Adrenal gland (tissue), 12 donors: ENCODE results near the gene NT5DC3. TPM values are rescaled to one million over a fixed set of nuclear protein-coding genes. Genes with fewer than 3 reads are reported as not detected.

Experiments used
- DNase-seq, 7 donors: peaks; one replicate each; pipeline ENCODE4 v3.0.0-alpha.2; 2019 to 2020
- H3K27ac ChIP-seq, 5 donors: fragments of 200-600 bp; sonication (generic) in 4 of 5; 1 replicate in 3 of 5; 2 replicates in 2 of 5; pipeline versions ENCODE4 v1.5.1 to v1.8.0; 2016 to 2020; ENCODE audit warnings: mild to moderate bottlenecking in 1 of 5
- H3K27me3 ChIP-seq: fragments of 200-600 bp; 2 replicates; pipeline ENCODE4 v1.8.0; 2021
- H3K36me3 ChIP-seq, 2 donors: fragments of 200-600 bp; replicated peaks in 1 of 2; 1 replicate in 1 of 2; 2 replicates in 1 of 2; pipeline versions ENCODE4 v1.5.1 to v1.8.0; 2018 to 2022
- H3K4me1 ChIP-seq, 2 donors: fragments of 200-600 bp; replicated peaks in 1 of 2; 1 replicate in 1 of 2; 2 replicates in 1 of 2; pipeline versions ENCODE4 v1.5.1 to v1.8.0; 2018 to 2021
- H3K4me3 ChIP-seq, 4 donors: fragments of 200-600 bp; sonication (generic) in 3 of 4; one replicate each; pipeline ENCODE4 v1.5.1; 2016 to 2018
- H3K9me3 ChIP-seq, 3 donors: fragments of 200-600 bp; sonication (generic) in 1 of 3; replicated peaks in 1 of 3; 1 replicate in 2 of 3; 2 replicates in 1 of 3; pipeline versions ENCODE4 v1.5.1 to v1.8.0; 2016 to 2021
- CTCF ChIP-seq, 6 experiments: fragments of 450-650 bp in 4 of 6; fragments of 200-600 bp in 2 of 6; sonication (generic) in 1 of 6; IDR thresholded peaks; 1 replicate in 5 of 6; 2 replicates in 1 of 6; pipeline versions ENCODE4 v1.5.1 to v1.8.0; 2016 to 2021; ENCODE audit warnings: antibody characterized with exemption in 6 of 6, mild to moderate bottlenecking in 2 of 6, moderate library complexity in 1 of 6
- POLR2A ChIP-seq, 2 donors: fragments of 450-650 bp; IDR thresholded peaks; one replicate each; pipeline ENCODE4 v1.6.1; 2017; ENCODE audit warnings: antibody characterized with exemption in 2 of 2, mild to moderate bottlenecking in 2 of 2, moderate library complexity in 1 of 2
- WGBS, 4 donors: extraction: QIAGEN DNeasy Blood & Tissue Kit in 2 of 4; methylation state at CpG; one replicate each; pipeline versions ENCODE4 v1.1.5 to v1.1.7; 2013 to 2017; 5-methylcytosine and 5-hydroxymethylcytosine counted together
- intact Hi-C, 2 donors: fragments of 100-400 bp; cut with DNase I; formaldehyde crosslinking; loops; one replicate each; pipeline versions ENCODE4 v1.14.1 to v1.15.0; 2022 to 2023
- polyA plus RNA-seq, 3 donors: library from polyadenylated mRNA; stranded (reverse); fragments of 200-250 nt in 2 of 3; fragments of 350-450 nt in 1 of 3; fragmentation: Illumina TruSeq in 1 of 3; extraction: RNeasy Lipid Tissue Mini Kit (QIAGEN cat#74804) in 1 of 3; gene quantifications; one replicate each; pipeline ENCODE4 v1.2.3, GENCODE V29; 2013 to 2014
- total RNA-seq, 9 donors: library from RNA; depleted of rRNA in 4 of 9; stranded (reverse); fragments of >200 nt in 4 of 9; fragments of 120-200 nt in 1 of 9; fragmentation: NEBNext Ultra II Directional in 1 of 9; extraction: Animal tissue kit (Norgen Biotek cat#: 25700) in 1 of 9; gene quantifications; one replicate each; pipeline versions ENCODE4 v1.1.0 to v1.2.4, GENCODE V29; 2013 to 2023
- donor health status: healthy with polysubstance abuse.
- donor health status: Bipolar disorder and iron deficiency.
- donor health status: DM: yes; HTN: yes; CAD: no.
- donor health status: DM: no; HTN: no; CAD: no.
- donor health status: DM: no; HTN: no; CAD: no.
- donor health status: DM: yes; HTN: yes; CAD: no.

The NT5DC3 gene
- total and polyA plus RNA-seq, 12 donors, result 4.1 to 14.9 (median 7.2) TPM

- H3K27ac ChIP-seq, result no peak overlapping the region
- DNase-seq, result no peak
- no peaks in the 10 kb centered on the region for H3K9me3 ChIP-seq
- intact Hi-C loops, result no loop called here
- peaks cover 7 to 9% of the 10 kb centered on the region in 2 donors for H3K4me1 ChIP-seq
- H3K36me3 ChIP-seq, result no peaks in the 10 kb centered on the region
- TF ChIP-seq CTCF (IDR thresholded peaks at IDR 0.05) (no peak), POLR2A (IDR thresholded peaks at IDR 0.05) (no peak)
- H3K27me3 ChIP-seq, result no peaks in the 10 kb centered on the region
- WGBS, 4 donors, result 92 to 100% (median 96%) methylated on average over 2 of the region's 2 CpGs
- no peak overlapping the region for H3K4me3 ChIP-seq
Observed at GRCh38 chr12:103819312-103819711, 21.7 kb downstream of the NT5DC3 start.

- H3K4me1 ChIP-seq, result peaks cover 14 to 21% of the 10 kb centered on the region in 2 donors
- H3K27me3 ChIP-seq, result no peaks in the 10 kb centered on the region
- no peaks in the 10 kb centered on the region for H3K36me3 ChIP-seq
- intact Hi-C loops, result no loop called here
- TF ChIP-seq CTCF (IDR thresholded peaks at IDR 0.05) (no peak), POLR2A (IDR thresholded peaks at IDR 0.05) (no peak)
- H3K4me3 ChIP-seq, result no peak overlapping the region
- WGBS, 4 donors, result 87 to 93% (median 89%) methylated on average over 2 of the region's 2 CpGs
- H3K27ac ChIP-seq, result no peak overlapping the region
- no peak for DNase-seq
- H3K9me3 ChIP-seq, result no peaks in the 10 kb centered on the region
Observed at GRCh38 chr12:103817791-103818190, 23.2 kb downstream of the NT5DC3 start.

GRCh38 chr12:103816663-103817062 is 24.4 kb downstream of the NT5DC3 start:
- Histone ChIP-seq H3K4me3 (no peak overlapping the region), H3K9me3 (no peaks in the 10 kb centered on the region), H3K27me3 (no peaks in the 10 kb centered on the region), H3K36me3 (no peaks in the 10 kb centered on the region), H3K4me1 (peaks cover 14 to 21% of the 10 kb centered on the region in 2 donors), H3K27ac (no peak overlapping the region)
- TF ChIP-seq CTCF (IDR thresholded peaks at IDR 0.05) (no peak), POLR2A (IDR thresholded peaks at IDR 0.05) (no peak)
- intact Hi-C loops, result no loop called here
- 88 to 100% (median 95%) methylated on average over 1 of the region's 1 CpG for WGBS, 4 donors
- no peak for DNase-seq

- Histone ChIP-seq H3K4me3 (no peak overlapping the region), H3K36me3 (no peaks in the 10 kb centered on the region), H3K27ac (peak overlapping the region in 2 of 5 donors; percentile 11 to 31), H3K9me3 (no peaks in the 10 kb centered on the region), H3K27me3 (no peaks in the 10 kb centered on the region), H3K4me1 (peaks cover 14 to 21% of the 10 kb centered on the region in 2 donors)
- DNase-seq, result no peak
- TF ChIP-seq POLR2A (IDR thresholded peaks at IDR 0.05), result no peak
- no peak for TF ChIP-seq CTCF (IDR thresholded peaks at IDR 0.05)
- 25 to 36% (median 32%) methylated on average over 3 of the region's 3 CpGs for whole genome bisulfite sequencing, 4 donors
- intact Hi-C loops, result no loop called here
Observed at GRCh38 chr12:103814436-103814835, 26.6 kb downstream of the NT5DC3 start.
